Stimulated activated CD8-positive, alpha-beta memory T cell treated with anti-CD3 and anti-CD28 coated beads, Interleukin-7, amount 100 ng/mL, for 48 hours (primary cell): Measurements from ENCODE around the gene WTIP.
A peak's percentile ranks its signal among the peaks of the same experiment; 100 is the strongest.
"Not testable (repeated sequence)": the region's sequence is repeated elsewhere in the genome, so short reads cannot be mapped to it uniquely, and the experiment has no call there.

ENCODE experiments used
- DNase-seq, 2 donors: peaks; one replicate each; pipeline ENCODE4 v3.0.0-alpha.2; 2020; ENCODE audit warnings: low read depth in 1 of 2; ENCODE audit errors: extremely low read depth in 1 of 2

Gene WTIP

DNA sequence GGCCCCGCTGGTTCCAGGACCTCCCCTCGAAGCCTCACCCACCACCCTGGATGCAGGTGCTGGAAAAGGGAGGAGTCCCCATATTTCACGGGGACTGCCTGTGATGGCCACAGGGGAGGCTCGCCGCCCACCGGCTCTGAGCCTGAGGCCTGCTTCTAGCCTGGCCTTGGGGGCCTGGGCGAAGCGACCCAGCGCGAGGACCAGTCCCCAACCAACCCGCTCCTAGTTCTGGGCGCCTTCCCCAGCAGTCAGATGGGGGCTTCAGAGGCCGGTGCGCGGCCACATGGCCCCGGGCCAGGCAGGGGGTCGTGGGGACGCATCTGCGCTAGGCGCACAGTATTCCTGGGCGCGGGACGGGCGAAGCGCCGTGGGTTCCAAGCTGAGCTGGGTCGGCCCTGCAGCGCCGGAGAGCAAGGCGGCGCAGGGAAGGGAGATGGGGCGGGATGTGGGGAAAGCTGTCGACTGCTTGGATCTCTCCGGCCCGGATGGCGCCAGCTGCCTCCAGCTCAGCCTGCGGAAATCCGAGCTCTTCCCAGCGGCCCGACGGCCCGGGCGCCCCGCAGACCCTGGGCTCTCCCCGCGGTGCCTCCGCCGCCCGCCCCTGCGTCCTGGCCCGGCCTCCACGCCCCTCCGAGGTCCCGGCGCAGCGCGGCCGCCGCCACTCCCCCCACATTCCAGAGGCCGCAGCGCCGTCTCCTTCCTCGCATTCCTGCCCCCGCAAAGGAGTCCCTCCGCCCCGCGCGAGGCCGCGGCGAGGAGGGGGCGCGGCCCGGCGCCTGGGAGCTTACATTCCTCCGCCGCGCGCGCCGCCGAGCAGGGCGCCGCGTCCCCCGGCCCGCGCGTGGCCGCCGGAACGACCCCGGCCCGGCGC, at the start of gene WTIP:
Gene WTIP (plus strand): TSS at position 788 of the 871 bp plus-strand sequence. CDS start 217 bp downstream, outside the sequence.
- no peak for DNase-seq

DNA sequence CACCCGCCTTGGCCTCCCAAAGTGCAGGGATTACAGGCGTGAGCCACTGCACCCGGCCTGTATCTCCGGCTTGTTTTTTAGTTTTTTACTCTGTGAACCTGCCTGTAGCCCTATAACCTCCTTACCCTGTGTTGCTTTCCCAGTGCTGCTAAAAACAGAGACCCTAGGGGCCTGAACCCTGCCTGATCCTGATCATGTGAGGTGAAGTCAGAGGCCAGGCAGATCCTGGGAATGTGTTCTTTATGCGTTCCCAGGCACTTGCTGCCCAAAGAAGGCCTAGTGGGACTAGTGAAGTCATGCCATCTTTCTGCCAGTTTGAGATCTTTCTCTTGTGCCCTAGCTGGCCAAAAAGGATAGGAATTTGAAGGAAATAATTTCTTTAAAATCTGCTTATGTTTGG, 48.8 kb upstream of the WTIP start:
- DNase-seq, result no peak

GRCh38 chr19:34436716-34437115, 44.8 kb upstream of the WTIP start:
- no peak for DNase-seq

DNA sequence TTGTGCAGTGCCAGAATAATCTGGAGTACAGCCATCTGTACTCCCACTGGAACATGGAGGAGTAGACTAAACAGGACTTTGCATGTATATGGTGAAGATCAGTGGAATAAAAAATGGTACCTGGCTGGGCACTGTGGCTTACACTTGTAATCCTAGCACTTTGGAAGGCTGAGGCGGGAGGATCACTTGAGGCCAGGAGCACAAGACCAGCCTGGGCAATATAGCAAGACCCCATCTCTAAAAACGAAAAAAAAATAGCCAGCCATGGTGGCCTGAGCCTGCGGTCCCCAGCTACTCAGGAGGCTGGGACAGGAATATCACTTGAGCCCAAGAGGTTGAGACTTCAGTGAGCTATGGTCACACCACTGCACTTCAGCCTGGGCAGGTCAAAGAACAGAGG, 33.4 kb upstream of the WTIP start:
- no peak for DNase-seq

GRCh38 chr19:34452723-34453122, 28.8 kb upstream of the WTIP start:
- DNase-seq, result no peak

- DNase-seq, result no peak
Observed at GRCh38 chr19:34454091-34454490, 27.5 kb upstream of the WTIP start.

DNA sequence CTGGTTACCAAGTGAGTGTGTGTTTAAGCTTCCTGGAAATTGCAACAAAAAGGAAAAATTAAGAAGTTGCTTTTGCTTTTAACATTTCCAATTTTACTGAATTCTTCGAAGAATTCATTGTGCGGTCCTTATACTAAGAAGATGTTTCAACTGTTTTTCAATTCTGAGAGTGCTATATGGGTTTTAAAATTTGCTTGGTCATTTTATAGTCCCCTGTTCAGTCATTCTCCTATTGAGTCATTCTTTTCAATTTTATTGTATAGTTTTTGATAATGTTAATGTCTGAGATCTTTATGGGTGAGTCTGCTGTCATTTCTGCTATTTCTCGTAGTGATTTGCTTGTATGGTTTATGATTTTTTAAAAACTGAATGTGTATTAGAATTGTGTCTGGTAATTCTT, 26.9 kb upstream of the WTIP start:
- DNase-seq, result no peak

GRCh38 chr19:34455783-34456480, 25.6 kb upstream of the WTIP start:
- not testable (repeated sequence) for DNase-seq

- DNase-seq, result no peak
Observed at GRCh38 chr19:34457446-34457845, 24.1 kb upstream of the WTIP start.

DNA sequence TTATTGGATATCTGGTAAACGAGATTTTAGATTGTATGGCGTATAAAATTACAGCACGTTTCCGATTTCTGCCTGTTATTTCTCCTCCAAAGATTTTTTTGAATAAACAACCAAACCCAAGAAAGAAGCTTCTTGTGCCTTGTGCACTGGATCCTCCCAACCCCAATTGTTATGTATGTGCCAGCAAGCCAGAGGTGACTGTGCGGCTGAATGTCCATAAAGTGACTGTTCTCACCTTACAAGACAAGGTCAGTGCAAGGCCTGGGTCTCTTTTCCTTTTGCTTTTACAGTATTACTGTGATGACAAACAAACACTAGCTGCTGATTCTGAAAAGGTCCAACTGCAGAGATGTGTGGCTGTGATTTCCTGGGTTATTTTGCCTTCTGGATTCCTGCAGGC, 22.9 kb upstream of the WTIP start:
- DNase-seq, result no peak

DNA sequence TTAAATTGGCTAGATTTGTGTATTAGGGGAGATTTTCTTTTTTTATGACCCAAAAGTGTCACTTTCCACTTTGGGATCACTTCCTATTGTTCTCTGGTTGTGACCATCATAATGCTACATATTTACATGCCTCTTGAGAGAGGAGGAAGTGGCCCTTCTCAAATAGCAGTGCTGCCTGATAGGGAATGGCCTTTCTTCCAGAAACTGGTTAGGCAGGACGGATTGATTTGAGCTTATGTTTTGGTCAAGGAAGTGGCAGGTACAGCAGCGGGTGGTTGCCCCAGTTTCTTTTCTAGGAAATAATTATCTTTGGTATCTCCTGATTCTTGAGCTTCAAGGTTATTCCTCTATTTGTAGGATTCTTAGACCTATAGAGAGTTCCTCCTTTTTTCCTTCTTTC, 21.9 kb upstream of the WTIP start:
- no peak for DNase-seq

DNA sequence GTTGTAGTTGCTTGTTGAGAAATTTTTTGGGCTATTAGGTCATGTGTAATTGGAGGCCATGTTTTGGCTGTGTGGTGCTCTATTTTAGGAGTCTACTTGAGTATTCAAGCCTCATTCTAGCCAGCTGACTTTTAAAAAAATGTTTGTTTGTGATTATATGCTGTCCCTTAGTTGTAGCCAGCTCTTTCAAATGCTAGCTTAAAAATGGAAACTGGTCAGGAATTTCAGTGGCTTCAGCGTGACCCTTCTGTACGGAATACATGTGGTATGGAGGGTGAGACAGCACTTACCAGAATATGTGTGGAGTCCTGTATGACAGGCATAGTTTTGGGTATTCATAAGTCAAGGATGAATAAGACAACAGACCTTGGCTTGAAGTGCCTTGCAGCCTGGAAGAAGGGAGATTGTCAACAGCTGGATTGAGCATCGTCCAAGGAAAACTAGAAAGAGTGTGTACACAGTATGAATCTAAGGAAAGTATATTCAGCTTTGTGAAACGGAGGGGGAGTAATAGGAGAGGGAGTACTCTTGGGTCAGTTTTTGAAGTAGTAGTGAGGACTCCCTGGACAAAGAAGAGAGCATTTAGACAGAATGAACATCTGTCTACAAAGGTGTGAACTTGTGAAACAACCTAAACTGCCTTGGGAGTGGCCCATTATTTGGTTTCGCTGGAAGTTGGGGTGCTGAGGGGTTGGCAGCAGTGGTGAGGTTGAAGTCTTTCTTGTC, 20.0 kb upstream of the WTIP start:
- no peak for DNase-seq

DNA sequence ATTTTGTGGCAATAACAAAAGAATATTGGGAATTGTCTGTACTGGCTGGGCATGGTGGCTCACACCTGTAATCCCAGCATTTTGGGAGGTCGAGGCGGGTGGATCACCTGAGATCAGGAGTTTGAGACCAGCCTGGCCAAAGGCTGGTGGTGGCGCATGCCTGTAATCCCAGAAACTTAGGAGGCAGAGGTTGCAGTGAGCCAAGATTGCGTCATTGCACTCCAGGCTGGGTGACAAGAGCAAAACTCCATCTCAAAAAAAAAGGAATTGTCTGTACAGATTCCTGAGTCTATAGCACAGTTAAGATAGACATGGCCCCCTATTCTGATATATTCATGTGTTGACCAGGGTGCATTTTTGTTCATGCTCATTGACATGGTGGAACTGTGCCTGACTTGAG, 16.8 kb upstream of the WTIP start:
- not testable (repeated sequence) for DNase-seq

GRCh38 chr19:34468409-34468808, 13.1 kb upstream of the WTIP start:
- no peak for DNase-seq

DNA sequence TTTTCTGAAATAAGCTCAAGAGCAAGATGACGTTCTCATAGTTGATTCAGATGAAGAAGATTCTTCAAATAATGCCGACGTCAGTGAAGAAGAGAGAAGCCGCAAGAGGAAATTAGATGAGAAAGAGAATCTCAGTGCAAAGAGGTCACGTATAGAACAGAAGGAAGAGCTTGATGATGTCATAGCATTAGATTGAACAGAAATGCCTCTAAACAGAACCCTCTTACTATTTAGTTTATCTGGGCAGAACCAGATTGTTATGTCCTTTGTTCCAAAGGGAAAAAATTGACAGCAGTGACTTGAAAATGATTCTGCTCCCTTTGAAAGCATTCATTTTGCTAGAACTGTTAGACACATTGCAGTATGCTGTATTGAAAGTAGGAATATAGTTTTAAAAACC, 12.5 kb upstream of the WTIP start:
- not testable (repeated sequence) for DNase-seq

- no peak for DNase-seq
Observed at GRCh38 chr19:34471906-34472700, 9.5 kb upstream of the WTIP start.

GRCh38 chr19:34474233-34474989, 7.1 kb upstream of the WTIP start:
- no peak for DNase-seq

- DNase-seq, result peak in 1 of 2 donors; percentile 17
Observed at GRCh38 chr19:34475026-34475974, 6.3 kb upstream of the WTIP start.
